NCI-H1105 treated with DMSO at 0.1 percent for 48 hours (cell line): Measurements from ENCODE around the gene SEMA6A.

Source experiments
- DNase-seq: peaks from one replicate; lab custom pipeline; 2025; lab: John Stamatoyannopoulos, UW

The SEMA6A gene

GRCh38 chr5:116404016-116404415, 170.6 kb downstream of the SEMA6A start:
- DNase-seq = no peak

GRCh38 chr5:116402235-116402634, 172.4 kb downstream of the SEMA6A start:
- no peak for DNase-seq

GRCh38 chr5:116401576-116401975, 173.0 kb downstream of the SEMA6A start:
- DNase-seq = no peak

GRCh38 chr5:116396476-116397099, 178.0 kb downstream of the SEMA6A start:
- DNase-seq = no peak

- no peak for DNase-seq
Observed at GRCh38 chr5:116395631-116396203, 178.9 kb downstream of the SEMA6A start.

- peak; percentile 81 for DNase-seq
Observed at GRCh38 chr5:116395226-116395625, 179.4 kb downstream of the SEMA6A start.

GRCh38 chr5:116394186-116394867, 180.3 kb downstream of the SEMA6A start:
- DNase-seq = no peak
